ENCODE results near the gene FAM118A.

Gene FAM118A

GRCh38 chr22:45335021-45335818 lies 25.5 kb downstream of the FAM118A start:
- Histone ChIP-seq H3K9me2 (ENCODE audit: low read depth, low read length) (no peaks in the 10 kb centered on the region), H3K9ac (ENCODE audit: low read length) (no peak overlapping the region), H3K9me3 (ENCODE audit: low read length) (no peaks in the 10 kb centered on the region), H3K27ac (ENCODE audit: low read depth, low read length, poor library complexity, severe bottlenecking) (no peak overlapping the region), H3K4me1 (ENCODE audit: insufficient read depth, low read length, severe bottlenecking) (no peaks in the 10 kb centered on the region), H3K4me3 (ENCODE audit: low read depth, low read length, poor library complexity, severe bottlenecking) (no peak overlapping the region), H3K79me2 (ENCODE audit: insufficient read depth, low read length) (no peaks in the 10 kb centered on the region), H3K27me3 (ENCODE audit: insufficient read depth, low read length) (no peaks in the 10 kb centered on the region), H2AFZ (ENCODE audit: low read length) (no peak overlapping the region), H3K4me2 (ENCODE audit: low read length) (no peak overlapping the region), H4K20me1 (ENCODE audit: insufficient read depth, low read length) (no peaks in the 10 kb centered on the region), H3F3A (ENCODE audit: insufficient read depth, low read length) (no peaks in the 10 kb centered on the region), H3K36me3 (ENCODE audit: insufficient read depth, low read length) (peaks cover 41% of the 10 kb centered on the region)
- TF ChIP-seq EZH2 (IDR thresholded peaks at IDR 0.05; ENCODE audit: borderline replicate concordance, low read length) (no peak), CTCF (IDR thresholded peaks at IDR 0.05; ENCODE audit: low read length) (no peak)

- no peak overlapping the region for H3K27ac ChIP-seq (ENCODE audit: low read depth, low read length, poor library complexity, severe bottlenecking)
- H4K20me1 ChIP-seq (ENCODE audit: insufficient read depth, low read length): no peaks in the 10 kb centered on the region
- H3F3A ChIP-seq (ENCODE audit: insufficient read depth, low read length): no peaks in the 10 kb centered on the region
- no peaks in the 10 kb centered on the region for H3K27me3 ChIP-seq (ENCODE audit: insufficient read depth, low read length)
- H3K9me3 ChIP-seq (ENCODE audit: low read length): no peaks in the 10 kb centered on the region
- no peaks in the 10 kb centered on the region for H3K4me1 ChIP-seq (ENCODE audit: insufficient read depth, low read length, severe bottlenecking)
- H3K4me3 ChIP-seq (ENCODE audit: low read depth, low read length, poor library complexity, severe bottlenecking): no peak overlapping the region
- H3K79me2 ChIP-seq (ENCODE audit: insufficient read depth, low read length): no peaks in the 10 kb centered on the region
- TF ChIP-seq EZH2 (IDR thresholded peaks at IDR 0.05; ENCODE audit: borderline replicate concordance, low read length) (no peak), CTCF (IDR thresholded peaks at IDR 0.05; ENCODE audit: low read length) (no peak)
- no peak overlapping the region for H3K4me2 ChIP-seq (ENCODE audit: low read length)
- no peak overlapping the region for H2AFZ ChIP-seq (ENCODE audit: low read length)
- H3K36me3 ChIP-seq (ENCODE audit: insufficient read depth, low read length): peaks cover 39% of the 10 kb centered on the region
- H3K9ac ChIP-seq (ENCODE audit: low read length): no peak overlapping the region
- no peaks in the 10 kb centered on the region for H3K9me2 ChIP-seq (ENCODE audit: low read depth, low read length)
These were observed 26.3 kb downstream of the FAM118A start for GRCh38 chr22:45335854-45336522.

- Histone ChIP-seq H3K9ac (ENCODE audit: low read length) (no peak overlapping the region), H3K36me3 (ENCODE audit: insufficient read depth, low read length) (peaks cover 39% of the 10 kb centered on the region), H3K4me2 (ENCODE audit: low read length) (no peak overlapping the region)
These were observed 27.3 kb downstream of the FAM118A start for GRCh38 chr22:45336971-45337431.

More at GRCh38 chr22:45336971-45337431, 27.3 kb downstream of the FAM118A start:
- Histone ChIP-seq H3F3A (ENCODE audit: insufficient read depth, low read length) (no peaks in the 10 kb centered on the region), H3K4me1 (ENCODE audit: insufficient read depth, low read length, severe bottlenecking) (no peaks in the 10 kb centered on the region), H2AFZ (ENCODE audit: low read length) (no peak overlapping the region), H3K9me3 (ENCODE audit: low read length) (no peaks in the 10 kb centered on the region), H3K9me2 (ENCODE audit: low read depth, low read length) (no peaks in the 10 kb centered on the region), H3K79me2 (ENCODE audit: insufficient read depth, low read length) (no peaks in the 10 kb centered on the region), H3K27ac (ENCODE audit: low read depth, low read length, poor library complexity, severe bottlenecking) (no peak overlapping the region), H4K20me1 (ENCODE audit: insufficient read depth, low read length) (no peaks in the 10 kb centered on the region), H3K4me3 (ENCODE audit: low read depth, low read length, poor library complexity, severe bottlenecking) (no peak overlapping the region), H3K27me3 (ENCODE audit: insufficient read depth, low read length) (no peaks in the 10 kb centered on the region)
- no peak for TF ChIP-seq CTCF (IDR thresholded peaks at IDR 0.05; ENCODE audit: low read length)
- TF ChIP-seq EZH2 (IDR thresholded peaks at IDR 0.05; ENCODE audit: borderline replicate concordance, low read length): no peak
